Measurements from ENCODE around the gene DPP10.

DPP10 gene

DNA sequence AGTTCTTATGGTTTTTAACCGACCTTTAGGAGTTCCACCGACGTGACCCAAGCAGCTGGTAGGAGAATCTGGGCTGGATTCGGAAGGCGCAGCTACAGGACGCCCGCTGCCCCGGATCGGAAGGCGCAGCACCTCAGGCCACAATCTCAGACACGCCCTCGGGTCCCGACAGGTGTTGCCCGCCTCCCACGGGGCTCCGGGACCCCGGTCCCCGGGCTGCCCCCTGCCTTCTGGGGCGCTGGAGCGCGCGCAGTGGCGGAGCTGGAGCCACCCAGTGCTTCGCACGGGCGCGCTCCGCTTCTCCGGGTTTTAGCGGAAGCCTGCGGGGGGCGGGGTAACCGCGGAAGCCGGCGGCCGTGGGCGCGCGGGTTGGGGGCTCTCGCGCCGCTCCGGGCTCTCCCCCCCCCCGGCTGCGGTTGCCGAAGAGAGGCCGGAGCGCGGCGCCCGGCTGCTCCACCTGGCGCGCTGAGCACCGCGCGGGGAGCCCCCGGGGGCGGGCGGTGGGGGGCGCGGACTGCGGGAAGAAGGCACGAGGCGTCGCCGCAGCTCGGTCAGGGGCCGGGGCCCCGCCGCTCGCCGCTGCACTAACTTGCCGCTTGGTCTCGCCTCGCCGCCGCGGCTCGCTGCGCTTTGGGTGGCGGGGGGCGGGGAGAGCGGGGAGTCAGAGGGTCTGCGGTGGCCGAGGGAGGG, 718.8 kb downstream of the DPP10 start:
- no peak for DNase-seq (ENCODE audit: low read depth)

DNA sequence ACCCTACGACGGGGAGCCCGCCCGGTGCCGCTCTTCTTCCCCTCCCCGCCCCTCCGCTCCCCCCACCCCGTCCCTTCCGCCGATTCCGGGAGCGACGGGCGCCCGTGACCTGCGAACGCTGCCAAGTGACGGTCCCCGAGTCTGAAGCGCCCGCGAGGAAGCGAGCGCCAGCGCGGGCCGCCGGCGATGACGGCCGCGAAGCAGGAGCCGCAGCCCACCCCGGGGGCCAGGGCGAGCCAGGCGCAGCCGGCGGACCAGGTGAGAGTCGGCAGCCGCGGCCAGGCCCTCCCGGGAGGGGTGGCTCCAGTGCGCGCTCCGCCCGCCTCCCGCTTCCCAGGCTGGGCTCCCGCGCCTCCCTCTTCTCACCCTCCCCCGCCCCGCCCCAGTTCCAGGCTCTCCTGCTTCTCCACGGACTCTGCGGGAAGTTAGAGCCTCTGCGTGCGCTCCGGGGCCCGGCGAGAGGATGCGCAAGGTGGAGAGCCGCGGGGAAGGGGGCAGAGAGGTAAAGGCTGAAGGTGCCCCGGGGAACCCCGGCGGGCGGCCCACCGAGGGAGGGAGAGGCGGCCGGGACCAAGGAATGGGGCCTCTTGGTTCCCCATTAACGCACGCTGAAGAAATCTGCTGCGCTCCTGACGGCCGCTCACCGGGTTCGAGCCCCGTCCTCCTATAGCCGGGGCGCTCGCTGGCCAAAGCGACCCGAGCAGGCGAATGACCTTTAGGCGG, 719.5 kb downstream of the DPP10 start:
- DNase-seq (ENCODE audit: low read depth) = no peak

DNA sequence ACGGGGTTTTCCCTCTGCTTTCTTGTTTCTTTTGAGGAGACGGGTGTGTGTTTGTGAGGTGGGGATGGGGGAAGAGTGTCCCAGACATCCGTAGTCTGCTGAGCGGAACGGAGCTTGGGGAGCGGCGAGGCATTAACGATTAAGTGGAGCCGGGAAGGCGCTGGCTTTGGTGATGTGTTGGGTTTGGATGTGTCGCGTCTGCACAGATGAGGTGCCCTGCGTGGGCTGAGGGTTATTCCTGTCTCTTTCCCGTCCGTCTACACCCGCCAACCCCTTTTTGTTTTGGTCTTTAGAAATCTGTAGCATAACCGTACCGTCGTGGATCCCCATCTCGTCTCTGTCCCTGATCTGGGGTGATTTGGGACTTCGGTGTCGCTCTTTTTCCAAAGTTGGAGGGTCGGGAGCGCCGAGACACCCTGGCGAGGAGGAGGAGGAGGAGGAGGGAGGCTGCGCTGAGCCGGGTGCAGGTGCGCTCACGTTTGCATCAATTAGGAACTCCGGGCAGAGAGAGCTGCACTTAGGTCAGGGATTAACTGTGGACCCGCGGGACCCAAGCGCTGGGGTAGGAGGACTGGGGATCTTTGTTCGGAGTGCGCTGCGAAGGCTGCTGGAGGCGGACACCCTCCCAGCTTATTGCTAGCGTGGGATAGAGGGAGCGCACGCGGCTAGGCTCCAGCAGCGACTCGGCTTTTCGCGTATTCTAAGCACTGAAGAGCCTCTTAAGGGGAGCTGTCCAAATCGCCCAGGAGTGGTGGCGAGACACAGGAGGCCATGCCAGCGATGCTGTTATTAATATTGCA, 720.3 kb downstream of the DPP10 start:
- DNase-seq (ENCODE audit: low read depth) = no peak

DNA sequence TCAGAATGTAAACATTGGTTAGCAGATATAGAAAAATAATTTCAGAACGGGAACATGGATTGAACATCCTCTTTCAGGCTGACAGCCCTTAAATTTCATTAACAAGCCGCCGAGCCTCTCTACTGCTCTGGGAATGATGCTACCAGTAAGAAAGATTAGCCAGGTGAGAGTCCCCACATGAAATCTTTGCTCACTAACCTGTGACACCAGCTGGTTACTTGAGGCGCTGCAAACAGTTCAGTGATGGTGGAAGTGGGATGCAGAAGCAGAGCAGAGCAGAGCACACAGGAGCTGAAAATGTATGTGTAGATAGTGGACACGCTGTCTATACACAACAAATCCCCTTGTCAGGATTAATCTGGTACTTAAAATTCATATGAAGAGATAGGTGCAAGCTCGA, 721.1 kb downstream of the DPP10 start:
- DNase-seq (ENCODE audit: low read depth) = no peak

DNA sequence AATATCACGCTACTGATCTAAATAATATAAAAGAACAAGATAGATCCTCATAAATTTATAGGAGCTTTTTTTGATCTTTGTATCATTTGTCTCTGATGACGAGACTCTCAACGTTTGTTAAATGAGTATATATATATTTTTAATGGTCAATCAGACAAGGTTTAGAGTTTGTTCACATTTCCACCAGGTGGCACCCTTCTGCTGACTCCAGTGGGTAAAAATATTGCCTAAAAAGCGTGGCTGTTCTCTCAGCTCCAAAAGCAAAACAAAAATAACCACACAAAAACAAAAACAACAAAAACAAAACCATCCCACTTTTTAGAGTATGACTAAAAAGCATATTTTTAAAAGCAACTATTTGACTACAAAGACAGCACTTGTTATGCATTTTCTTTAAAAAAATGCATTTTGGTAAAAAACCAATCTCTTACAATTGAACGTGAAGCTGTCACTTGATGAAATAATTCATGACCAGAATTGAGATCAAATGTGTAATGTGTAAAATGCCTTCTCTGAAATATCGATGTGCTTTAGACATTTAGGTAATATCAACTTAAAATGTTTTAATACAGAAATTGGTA, 723.2 kb downstream of the DPP10 start:
- DNase-seq (ENCODE audit: low read depth) = no peak

DNA sequence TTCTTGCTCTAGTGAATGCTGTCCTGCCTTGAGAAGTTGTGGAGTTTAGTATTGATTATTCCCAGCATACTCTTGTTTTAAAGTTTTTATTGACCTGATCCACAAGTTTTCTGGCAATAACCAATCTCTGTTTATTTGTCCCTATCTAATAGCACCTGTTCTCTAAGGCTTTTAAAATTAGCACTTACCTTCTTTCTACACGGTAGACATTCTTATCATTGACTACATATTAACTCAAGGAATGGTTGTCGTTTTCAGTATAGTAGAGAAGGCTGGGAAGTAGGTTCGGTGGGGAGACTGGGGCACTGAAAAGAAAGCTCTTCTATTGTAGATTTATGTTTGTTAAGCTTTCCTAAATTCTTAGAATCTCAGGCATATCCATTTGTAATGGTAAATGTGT, 726.0 kb downstream of the DPP10 start:
- DNase-seq (ENCODE audit: low read depth) = no peak

DNA sequence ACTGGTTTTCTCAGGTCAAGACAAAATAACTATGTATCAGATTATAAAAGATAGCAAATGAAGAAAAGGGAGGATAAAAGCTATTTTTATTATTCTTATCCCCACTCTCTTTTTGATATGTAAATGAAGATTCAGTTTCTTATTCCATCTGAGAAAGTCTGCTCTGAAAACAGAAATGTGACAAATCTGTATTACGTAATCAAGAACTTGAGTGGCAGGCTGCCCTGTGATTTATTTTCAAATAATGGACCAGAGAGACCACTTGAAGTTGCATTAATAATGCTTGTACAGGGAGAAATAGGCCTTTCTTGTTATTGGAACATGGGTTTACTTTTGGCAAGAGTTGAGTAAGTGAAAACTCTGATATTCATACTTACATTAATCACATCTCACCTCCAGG, 727.4 kb downstream of the DPP10 start:
- no peak for DNase-seq (ENCODE audit: low read depth)

DNA sequence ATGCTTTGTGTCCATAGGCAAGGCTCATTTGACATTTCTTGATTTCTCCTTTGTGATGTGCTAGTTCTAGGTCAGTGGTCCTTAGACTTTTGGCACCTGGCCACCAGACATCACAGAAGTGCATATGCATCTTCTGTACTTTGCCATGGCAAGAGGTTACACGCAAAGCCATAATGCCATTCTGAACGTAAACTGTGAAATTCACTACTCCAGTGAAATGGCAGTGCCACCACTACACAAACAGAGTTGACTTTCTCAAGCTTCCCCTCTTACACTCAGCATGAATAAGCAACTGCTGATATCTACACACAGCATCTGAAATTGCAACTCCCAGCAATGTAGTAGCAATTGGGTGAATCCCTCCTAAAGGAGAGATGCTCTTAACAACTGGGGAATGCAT, 729.3 kb downstream of the DPP10 start:
- DNase-seq (ENCODE audit: low read depth) = no peak

DNA sequence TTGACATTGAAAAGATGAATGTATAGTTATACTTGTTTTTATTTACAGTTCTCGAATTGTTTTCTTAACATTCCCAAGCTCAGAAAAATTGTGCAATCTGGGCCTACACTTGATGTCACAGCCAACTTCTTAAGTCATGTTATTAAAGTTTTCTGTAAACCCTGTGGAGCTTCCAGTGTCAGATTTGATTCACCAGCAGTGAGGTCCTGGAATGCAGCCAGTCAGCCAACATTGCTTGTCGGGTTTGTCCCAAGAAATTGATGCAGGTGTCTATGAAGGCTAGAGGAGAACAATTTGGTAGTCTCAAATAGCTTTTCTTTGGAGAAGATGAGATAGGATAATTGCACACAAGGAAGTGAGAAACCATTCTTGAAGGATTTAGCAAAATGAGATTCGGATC, 732.2 kb downstream of the DPP10 start:
- DNase-seq (ENCODE audit: low read depth) = no peak

DNA sequence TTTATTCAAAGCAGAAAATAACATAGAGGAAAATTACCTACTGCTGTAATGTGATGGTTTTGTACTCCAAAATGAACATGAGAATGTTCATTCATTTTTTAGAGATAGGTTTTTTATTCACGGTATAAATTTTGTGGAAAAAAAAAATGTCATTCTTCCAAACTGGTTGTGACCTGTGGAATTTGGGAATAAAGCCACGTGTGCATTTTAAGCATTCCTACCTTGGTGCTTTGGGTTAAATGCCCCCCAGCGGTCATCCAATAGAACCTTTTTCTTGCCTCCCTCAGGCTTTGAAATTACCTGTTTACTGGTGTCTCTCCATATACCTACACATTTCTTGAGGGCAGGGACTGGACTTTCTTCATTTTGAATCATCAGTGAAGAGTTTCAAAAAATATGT, 740.7 kb downstream of the DPP10 start:
- DNase-seq (ENCODE audit: low read depth) = no peak

DNA sequence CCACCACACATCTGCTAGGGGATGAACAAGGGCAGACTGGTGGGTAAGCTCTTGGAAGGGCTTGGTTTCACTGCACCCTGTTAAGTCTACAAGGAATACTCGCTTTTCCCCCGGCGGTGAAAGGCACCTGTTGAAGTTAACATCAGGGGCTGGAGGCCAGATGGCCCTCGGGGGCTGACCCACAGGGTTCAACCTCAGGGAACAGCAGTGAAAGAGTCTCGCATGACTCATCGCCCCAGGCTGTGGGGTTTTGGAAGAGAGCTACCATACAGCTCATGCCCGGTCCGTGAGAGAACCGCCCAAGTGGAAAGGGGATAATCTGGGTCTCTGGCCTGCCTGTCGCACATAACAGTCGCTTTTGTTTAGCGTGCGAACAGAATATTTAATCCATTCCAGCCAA, 748.0 kb downstream of the DPP10 start:
- DNase-seq (ENCODE audit: low read depth) = no peak

DNA sequence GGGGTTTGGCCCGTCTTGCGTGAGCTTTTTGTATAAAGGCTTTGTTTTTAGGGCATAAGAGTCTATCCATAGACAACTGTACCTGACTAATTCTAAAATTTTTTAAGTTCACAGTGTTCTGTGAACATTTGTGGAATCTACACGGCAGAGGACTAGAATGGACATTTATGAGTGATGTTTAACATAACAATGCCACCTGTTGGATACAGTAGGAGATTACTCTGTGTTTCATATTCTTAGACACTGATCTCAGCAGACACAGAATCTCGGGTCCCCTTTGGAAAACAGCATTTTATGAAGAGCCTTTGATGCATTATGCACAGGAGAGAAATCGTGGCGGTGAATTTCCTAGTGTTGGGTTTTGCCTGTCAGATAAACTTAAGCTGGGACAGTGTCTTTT, 752.2 kb downstream of the DPP10 start:
- no peak for DNase-seq (ENCODE audit: low read depth)

DNA sequence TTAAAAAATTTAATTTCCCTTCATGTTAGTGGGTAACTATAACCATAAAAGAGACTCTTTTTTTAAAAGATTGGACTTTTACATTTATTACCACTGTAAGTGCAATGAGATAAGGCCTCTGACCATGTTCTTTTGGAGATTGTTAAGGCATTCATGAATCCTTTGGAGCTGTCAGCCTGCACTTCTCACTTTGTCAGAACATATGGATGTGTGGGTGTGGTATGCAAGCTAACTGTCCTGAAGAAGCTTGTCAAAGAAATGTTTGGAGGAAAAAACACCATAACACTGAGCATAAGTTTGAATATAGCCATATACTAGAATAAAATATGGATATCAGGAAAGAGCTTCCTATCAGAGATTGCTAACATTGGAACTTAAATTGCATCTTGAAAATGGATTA, 754.1 kb downstream of the DPP10 start:
- DNase-seq (ENCODE audit: low read depth) = no peak

DNA sequence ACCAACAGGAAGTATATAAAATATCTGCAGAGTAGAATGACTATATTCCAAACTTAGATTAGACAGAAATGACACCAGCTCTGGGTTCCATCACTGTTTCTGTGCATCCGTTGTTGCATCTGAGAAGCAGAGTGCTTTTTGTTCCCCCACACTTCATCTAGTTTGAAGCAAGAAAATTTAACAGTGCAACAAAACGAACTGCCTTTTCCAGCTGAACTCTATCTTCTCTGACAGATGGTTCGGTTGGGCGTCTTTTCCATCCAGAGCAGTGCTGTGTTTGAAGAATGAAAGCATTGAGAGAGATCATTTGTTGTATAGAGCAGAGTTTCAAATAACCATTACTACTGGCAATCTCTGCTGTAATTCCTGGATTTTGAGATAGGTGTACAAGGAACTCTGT, 757.5 kb downstream of the DPP10 start:
- DNase-seq (ENCODE audit: low read depth) = no peak

DNA sequence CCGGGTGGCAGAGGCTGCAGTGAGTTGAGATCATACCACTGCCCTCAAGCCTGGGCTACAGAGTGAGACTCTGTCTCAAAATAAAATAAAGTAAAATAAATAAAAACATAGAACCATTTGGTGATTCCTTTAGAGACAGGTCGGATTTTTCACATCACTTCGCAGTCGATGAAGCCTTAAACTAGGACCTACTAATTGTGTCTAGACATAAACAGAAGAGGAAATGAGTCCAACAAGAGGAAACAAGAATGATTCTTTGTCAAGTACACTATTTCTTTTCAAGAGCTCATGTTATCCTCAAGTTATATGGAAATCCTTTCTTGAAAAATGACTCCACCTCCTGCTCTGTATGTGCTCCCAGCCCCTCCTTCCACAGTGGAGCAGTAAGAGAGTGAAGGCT, 758.9 kb downstream of the DPP10 start:
- DNase-seq (ENCODE audit: low read depth) = no peak

DNA sequence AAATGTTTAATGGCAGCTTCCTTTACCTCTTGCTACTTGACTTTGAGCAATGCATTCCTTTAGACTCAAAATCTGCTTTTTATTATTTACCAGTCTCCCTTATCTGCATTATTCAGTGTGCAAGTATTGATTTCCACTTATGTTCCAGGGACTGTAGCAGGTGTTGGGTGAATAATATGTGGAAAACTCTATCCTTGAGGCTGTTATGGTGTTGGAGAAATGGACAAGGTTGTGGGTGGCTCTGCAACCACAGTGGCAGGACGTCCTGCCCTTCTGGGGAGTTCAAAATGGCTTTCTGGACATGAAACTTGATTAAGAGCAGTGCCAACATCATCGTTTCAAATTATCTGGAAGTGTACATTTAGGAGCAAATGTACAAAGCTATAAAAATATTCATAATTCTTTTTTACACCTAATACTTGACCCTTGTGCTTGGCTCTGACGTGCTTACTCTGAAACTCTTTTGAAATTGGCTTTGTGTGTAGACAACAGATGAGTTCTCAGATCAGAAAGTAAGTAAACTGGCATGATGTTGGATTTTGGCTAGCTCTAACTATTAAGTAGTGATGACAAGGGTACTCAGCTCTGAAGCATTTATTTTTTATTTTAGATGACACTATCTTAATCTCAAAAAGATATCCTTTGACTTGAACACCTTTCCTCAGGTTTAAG, 766.2 kb downstream of the DPP10 start:
- DNase-seq (ENCODE audit: low read depth) = no peak

DNA sequence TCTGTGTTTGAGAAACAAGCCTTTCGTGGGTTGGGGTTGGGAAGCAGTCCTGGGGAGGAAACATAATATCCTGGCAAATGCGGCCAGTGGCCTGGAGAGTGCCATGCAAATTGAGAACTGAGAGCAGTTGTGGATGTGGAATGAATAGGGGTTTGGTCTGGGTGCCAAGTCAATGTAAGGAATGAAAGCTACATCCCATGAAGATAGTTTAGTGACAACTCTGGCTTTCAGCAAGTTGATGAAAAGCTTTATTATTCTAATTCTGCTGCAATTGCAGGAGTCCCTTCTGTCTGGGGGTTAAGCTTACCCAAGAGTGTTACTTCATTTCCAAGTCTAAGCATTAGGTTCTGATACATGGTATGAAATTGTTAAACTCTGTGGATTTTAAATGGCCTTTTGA, 771.6 kb downstream of the DPP10 start:
- no peak for DNase-seq (ENCODE audit: low read depth)

DNA sequence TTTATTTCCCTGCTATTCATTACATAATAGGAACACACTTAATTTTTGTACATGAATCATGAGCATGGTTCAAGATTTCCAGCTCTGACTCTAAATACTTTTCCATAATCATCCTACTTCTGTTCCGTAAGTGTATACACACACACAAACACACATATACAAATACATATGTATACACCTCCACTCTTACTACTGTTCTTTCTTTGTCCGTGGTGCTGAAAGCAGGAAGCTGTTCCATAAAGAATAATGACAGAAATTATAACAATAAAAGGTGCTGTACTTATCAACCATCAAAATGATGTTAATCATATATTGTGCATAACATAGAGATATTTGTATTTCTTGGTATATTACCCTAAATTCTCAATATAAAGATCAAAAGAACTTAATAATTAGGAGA, 776.9 kb downstream of the DPP10 start:
- no peak for DNase-seq (ENCODE audit: low read depth)

DNA sequence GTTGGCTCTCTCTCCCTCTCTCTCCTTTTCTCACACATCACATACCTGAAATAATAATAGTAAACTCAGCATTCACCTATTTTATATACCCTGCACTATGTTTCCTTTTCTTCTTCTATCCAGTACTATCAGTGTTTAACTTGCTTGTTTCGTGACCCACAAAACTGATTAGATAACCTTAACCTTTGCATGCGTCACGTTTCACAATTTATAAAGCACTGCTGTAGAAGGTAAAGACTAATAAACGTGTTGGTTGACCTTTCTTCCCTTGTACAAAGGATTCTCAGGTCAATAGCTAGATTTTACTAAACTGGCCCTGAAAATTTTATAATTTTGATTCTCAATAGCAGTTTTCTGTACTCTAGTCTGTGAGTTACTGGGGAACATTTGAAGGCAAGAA, 791.7 kb downstream of the DPP10 start:
- DNase-seq (ENCODE audit: low read depth) = no peak

DNA sequence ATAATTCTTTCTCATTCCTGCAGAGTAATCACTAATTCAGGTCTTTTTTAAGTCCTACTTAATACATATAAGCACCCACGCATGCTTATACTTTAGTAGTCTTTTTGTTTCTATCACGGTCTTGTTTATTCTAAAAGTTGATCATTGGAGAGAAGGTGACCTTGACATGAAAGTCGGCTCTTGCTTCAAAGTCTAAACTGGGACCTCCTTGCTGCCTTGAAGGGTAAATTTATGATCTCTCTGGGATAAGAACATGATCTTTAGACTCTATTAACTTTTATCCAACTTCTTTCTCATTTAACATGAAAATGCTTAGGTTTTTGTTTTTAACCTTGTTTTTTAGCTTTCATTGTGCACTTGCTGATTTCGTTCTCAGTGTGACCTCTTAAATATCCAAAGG, 792.3 kb downstream of the DPP10 start:
- DNase-seq (ENCODE audit: low read depth) = no peak

DNA sequence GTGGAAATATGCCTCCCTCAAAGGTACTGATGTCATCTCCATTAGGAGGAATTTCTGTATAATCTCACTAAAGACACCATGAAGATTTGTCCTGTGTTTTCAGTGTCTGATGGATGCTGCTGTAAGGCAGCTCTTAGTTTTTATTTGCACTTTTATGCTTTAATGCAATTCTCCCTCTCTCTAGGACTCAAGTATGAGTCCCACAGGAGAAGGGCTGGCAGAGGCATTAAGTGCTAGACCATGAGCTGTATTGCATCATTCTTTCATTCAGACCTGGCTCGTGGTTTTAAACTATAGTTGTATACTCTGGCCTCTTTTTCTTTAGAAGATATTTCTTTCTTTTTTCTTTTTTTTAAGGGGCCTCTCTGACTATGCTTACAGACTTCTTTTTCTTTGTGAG, 805.6 kb downstream of the DPP10 start:
- no peak for DNase-seq (ENCODE audit: low read depth)

DNA sequence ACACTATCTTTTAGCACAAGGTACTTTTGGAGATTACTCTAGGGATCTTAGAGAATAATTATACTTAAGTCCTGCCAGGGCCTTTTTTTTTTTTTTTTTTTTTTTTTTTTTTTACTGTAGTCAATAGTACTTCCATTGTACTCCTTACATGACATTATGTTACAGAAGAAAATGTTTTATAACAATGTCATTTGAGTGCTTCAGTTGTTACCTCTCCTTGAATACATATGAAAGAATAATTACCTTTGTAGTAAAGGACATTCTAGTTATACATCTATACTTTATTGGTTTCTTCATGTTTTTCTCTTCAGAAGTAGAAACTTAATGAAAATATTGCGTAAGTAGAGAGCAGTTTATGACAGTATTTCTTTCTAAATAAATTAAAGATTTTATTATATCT, 834.9 kb downstream of the DPP10 start:
- no peak for DNase-seq (ENCODE audit: low read depth)
